Mucosa of rectum (tissue), 2 donors: Measurements from ENCODE around the gene PTCH1.

ENCODE experiments used
- H3K27ac ChIP-seq, 2 donors: one replicate each; pipeline ENCODE4 v1.7.0; 2013; ENCODE audit warnings: inconsistent platforms in 2 of 2, low read depth in 2 of 2, low read length in 2 of 2
- H3K27me3 ChIP-seq, 2 donors: one replicate each; pipeline ENCODE4 v1.7.0; 2013; ENCODE audit warnings: low read length in 2 of 2; ENCODE audit not compliant: control insufficient read depth in 2 of 2, insufficient read depth in 2 of 2
- H3K36me3 ChIP-seq, 2 donors: one replicate each; pipeline ENCODE4 v1.7.0; 2013; ENCODE audit warnings: low read length in 2 of 2; ENCODE audit not compliant: control insufficient read depth in 2 of 2, insufficient read depth in 2 of 2
- H3K4me1 ChIP-seq, 2 donors: one replicate each; pipeline ENCODE4 v1.7.0; 2013; ENCODE audit warnings: low read length in 2 of 2, mild to moderate bottlenecking in 1 of 2; ENCODE audit not compliant: control insufficient read depth in 2 of 2, insufficient read depth in 2 of 2
- H3K4me3 ChIP-seq, 2 donors: one replicate each; pipeline ENCODE4 v1.7.0; 2013; ENCODE audit warnings: low read length in 2 of 2
- H3K9ac ChIP-seq, 2 donors: one replicate each; pipeline ENCODE4 v1.7.0; 2013; ENCODE audit warnings: low read length in 2 of 2, low read depth in 1 of 2, mild to moderate bottlenecking in 1 of 2
- H3K9me3 ChIP-seq, 2 donors: one replicate each; pipeline ENCODE4 v1.7.0; 2013; ENCODE audit warnings: low read length in 2 of 2; ENCODE audit not compliant: control insufficient read depth in 2 of 2
- donor health status: healthy.
- donor health status: Normal muscosa, but diverticular disease.

The PTCH1 gene

DNA sequence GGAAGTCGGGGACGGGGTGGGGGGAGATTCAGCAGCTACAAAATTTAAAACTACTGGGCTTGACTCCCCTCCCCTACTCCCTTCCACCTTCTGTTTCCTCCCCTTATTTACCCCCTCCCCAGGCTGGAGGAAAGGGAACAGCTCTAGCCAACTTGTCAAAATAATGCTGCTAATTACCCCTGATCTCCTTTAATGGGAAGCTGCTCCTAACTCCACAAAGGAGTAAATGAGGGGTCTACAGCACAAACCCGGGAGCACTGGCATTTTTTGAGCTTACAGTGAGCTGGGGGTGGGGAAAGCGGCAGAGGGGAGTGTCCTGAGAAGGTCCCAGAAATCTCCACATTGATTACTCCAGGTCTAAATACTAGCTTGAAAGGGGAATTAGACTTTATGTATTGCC lies 3.1 kb downstream of the PTCH1 start:
- Histone ChIP-seq H3K9ac (no peak overlapping the region), H3K9me3 (no peaks in the 10 kb centered on the region), H3K4me3 (peak overlapping the region; percentile 1 to 71), H3K4me1 (peaks cover 21 to 23% of the 10 kb centered on the region in 2 donors), H3K27me3 (peaks cover 0 to 3% of the 10 kb centered on the region in 2 donors), H3K27ac (peak overlapping the region; percentile 9 to 38), H3K36me3 (no peaks in the 10 kb centered on the region)

- peaks cover 21 to 23% of the 10 kb centered on the region in 2 donors for H3K4me1 ChIP-seq
- peak overlapping the region in 1 of 2 donors; percentile 36 for H3K9ac ChIP-seq
- H3K9me3 ChIP-seq = no peaks in the 10 kb centered on the region
- peak overlapping the region in 1 of 2 donors; percentile 90 for H3K27ac ChIP-seq
- H3K4me3 ChIP-seq = peak overlapping the region; percentile 10 to 73
- peaks cover 0 to 3% of the 10 kb centered on the region in 2 donors for H3K27me3 ChIP-seq
- no peaks in the 10 kb centered on the region for H3K36me3 ChIP-seq
Observed at GRCh38 chr9:95512709-95513095, 4.1 kb downstream of the PTCH1 start.

- H3K4me3 ChIP-seq = peak overlapping the region; percentile 73 to 93
- no peaks in the 10 kb centered on the region for H3K36me3 ChIP-seq
- H3K27me3 ChIP-seq = peaks cover 0 to 3% of the 10 kb centered on the region in 2 donors
- peak overlapping the region; percentile 87 to 90 for H3K27ac ChIP-seq
- H3K4me1 ChIP-seq = peaks cover 19 to 21% of the 10 kb centered on the region in 2 donors
- peak overlapping the region; percentile 41 to 82 for H3K9ac ChIP-seq
- H3K9me3 ChIP-seq = no peaks in the 10 kb centered on the region
Observed at GRCh38 chr9:95511952-95512708, 4.6 kb downstream of the PTCH1 start.

- Histone ChIP-seq H3K9ac (peak overlapping the region; percentile 41 to 82), H3K27ac (peak overlapping the region; percentile 87 to 90), H3K27me3 (peaks cover 0 to 3% of the 10 kb centered on the region in 2 donors), H3K9me3 (no peaks in the 10 kb centered on the region), H3K4me1 (peaks cover 18 to 19% of the 10 kb centered on the region in 2 donors), H3K36me3 (no peaks in the 10 kb centered on the region), H3K4me3 (peak overlapping the region; percentile 73 to 93)
Observed at GRCh38 chr9:95511616-95511931, 5.2 kb downstream of the PTCH1 start.

- no peaks in the 10 kb centered on the region for H3K36me3 ChIP-seq
- no peaks in the 10 kb centered on the region for H3K9me3 ChIP-seq
- peaks cover 16 to 18% of the 10 kb centered on the region in 2 donors for H3K4me1 ChIP-seq
- peaks cover 0 to 3% of the 10 kb centered on the region in 2 donors for H3K27me3 ChIP-seq
- peak overlapping the region; percentile 87 to 90 for H3K27ac ChIP-seq
- peak overlapping the region; percentile 73 to 93 for H3K4me3 ChIP-seq
- peak overlapping the region; percentile 42 to 82 for H3K9ac ChIP-seq
Observed at GRCh38 chr9:95510709-95511615, 5.8 kb downstream of the PTCH1 start.

GRCh38 chr9:95509851-95510708 lies 6.7 kb downstream of the PTCH1 start:
- peak overlapping the region; percentile 73 to 93 for H3K4me3 ChIP-seq
- H3K4me1 ChIP-seq = peaks cover 11 to 15% of the 10 kb centered on the region in 2 donors
- no peaks in the 10 kb centered on the region for H3K9me3 ChIP-seq
- H3K27ac ChIP-seq = peak overlapping the region; percentile 87 to 90
- H3K9ac ChIP-seq = peak overlapping the region; percentile 42 to 82
- H3K36me3 ChIP-seq = no peaks in the 10 kb centered on the region
- H3K27me3 ChIP-seq = no peaks in the 10 kb centered on the region

DNA sequence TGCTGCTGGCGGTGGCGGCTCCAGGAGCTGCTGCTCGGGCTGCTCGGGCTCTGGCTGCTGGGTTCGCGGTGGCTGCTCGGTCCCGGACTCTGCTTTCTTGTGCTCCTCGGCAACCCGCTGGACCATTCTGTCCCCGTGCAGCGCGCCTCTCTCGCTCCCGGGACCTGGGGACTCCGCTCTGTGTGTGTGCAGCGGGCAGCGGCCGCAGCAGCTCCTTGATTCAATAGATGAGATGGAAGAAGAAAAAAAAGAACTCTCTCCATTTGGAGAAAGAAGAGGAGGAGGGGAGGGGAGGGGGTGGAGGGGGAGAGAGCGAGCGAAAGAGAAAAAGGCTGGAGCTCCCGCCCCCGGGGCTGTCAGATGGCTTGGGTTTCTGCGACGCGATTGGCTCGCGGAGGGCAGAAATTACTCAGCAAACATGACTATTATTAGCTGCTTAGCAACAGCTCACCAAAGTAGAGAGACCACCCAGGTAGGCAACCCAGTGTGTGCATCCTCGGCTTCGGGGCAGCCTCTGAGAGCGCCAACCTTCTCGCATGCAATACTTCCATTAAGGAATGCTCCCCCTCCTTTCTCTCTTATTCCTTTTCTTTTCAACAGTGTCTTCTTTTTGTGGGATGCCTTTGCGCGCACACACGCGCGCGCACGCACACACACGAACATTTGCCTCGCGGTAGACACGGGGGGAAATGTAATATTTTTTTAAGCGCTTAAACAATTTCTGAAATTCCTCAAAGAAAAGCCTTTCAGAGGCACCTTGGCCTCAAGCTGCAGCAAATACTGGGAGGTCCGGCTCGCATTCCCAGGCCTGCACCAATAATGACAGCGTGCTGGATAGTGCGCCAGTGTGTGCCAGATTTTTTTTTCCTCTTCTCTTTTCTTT lies 7.6 kb downstream of the PTCH1 start:
- Histone ChIP-seq H3K27ac (peak overlapping the region; percentile 87 to 90), H3K36me3 (no peaks in the 10 kb centered on the region), H3K4me3 (peak overlapping the region; percentile 73 to 93), H3K4me1 (peaks cover 11 to 16% of the 10 kb centered on the region in 2 donors), H3K27me3 (no peaks in the 10 kb centered on the region), H3K9me3 (no peaks in the 10 kb centered on the region), H3K9ac (peak overlapping the region; percentile 42 to 86)

DNA sequence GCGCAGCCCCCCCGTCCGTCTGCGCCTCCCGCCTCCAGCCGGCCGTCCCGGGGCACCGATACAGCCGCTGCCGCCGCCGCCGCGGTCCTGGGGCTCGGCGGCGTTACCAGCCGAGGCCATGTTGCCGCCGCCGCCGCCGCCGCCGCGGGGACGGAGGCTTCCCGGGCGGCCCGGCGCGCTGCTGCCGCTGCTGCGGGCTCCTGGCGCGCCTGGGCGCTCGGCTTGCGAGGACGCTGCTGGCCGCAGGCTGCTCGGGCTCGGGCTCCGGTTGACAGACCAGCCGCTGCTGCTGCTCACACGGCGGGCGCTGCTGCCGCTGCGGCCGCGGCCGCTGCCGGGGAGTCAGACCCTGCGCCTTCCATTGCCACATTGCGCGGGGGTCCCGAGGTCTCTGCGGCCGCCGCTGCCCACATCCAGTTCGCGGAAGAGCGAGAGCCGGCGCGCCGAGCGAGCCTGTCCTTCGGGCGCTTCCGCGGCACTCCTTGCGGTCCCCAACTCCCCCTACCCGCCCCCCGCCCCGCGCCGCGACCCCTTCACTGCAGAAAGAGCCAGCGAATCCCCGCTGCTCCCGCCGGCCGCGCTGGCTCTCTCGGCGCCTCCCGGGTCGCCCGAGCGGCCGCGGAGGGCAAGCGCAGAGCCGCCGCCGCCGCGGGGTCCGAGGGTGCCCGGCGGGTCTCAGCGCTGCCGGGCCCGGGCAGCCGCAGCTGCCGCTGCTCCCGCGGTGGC lies 8.4 kb downstream of the PTCH1 start:
- Histone ChIP-seq H3K4me3 (peak overlapping the region; percentile 91 to 93), H3K4me1 (peaks cover 11 to 16% of the 10 kb centered on the region in 2 donors), H3K9ac (peak overlapping the region; percentile 79 to 86), H3K36me3 (no peaks in the 10 kb centered on the region), H3K9me3 (no peaks in the 10 kb centered on the region), H3K27me3 (no peaks in the 10 kb centered on the region), H3K27ac (peak overlapping the region; percentile 86)
